ENCODE results near the gene SCAMP2. TPM values are rescaled to one million over a fixed set of nuclear protein-coding genes. Genes with fewer than 3 reads are reported as not detected.

The SCAMP2 gene
- total RNA-seq, 4 donors from 2014 or later, result 51.1 to 82.7 (median 64.4) TPM

DNA sequence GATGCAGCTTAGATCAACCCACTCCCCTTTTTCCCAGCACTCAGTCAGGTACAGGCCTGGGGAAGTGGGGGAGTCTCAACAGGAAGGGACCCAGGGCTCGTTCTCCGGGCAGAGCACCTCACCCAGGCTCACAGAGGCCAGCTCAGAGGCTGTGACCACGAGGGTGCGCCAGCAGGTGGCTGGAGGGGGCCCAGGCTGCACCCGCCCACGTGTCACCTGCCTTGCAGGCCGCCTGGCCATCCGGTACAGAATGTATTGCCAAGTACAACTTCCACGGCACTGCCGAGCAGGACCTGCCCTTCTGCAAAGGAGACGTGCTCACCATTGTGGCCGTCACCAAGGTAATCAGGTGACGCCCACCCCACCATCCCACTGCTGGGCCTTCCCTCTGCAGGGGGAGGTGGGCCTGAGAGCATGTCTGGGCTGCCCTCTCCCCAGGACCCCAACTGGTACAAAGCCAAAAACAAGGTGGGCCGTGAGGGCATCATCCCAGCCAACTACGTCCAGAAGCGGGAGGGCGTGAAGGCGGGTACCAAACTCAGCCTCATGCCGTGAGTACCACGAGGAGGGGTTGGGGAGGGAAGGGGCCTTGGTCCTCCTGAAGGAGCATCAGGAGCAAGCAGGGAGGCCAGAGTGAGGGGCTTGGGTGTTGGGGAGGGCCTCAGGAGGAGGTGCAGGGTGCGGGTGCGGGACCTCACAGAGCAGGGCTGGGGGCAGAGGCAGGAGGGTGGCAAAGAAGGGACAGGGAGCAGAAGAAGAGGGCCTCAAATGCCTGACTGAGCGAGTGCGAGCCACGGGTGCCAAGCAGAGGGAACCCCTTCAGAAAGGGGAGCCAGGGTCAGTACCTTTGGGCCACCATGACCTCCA, 74.5 kb downstream of the SCAMP2 start:
- TF ChIP-seq, protein P1, sequence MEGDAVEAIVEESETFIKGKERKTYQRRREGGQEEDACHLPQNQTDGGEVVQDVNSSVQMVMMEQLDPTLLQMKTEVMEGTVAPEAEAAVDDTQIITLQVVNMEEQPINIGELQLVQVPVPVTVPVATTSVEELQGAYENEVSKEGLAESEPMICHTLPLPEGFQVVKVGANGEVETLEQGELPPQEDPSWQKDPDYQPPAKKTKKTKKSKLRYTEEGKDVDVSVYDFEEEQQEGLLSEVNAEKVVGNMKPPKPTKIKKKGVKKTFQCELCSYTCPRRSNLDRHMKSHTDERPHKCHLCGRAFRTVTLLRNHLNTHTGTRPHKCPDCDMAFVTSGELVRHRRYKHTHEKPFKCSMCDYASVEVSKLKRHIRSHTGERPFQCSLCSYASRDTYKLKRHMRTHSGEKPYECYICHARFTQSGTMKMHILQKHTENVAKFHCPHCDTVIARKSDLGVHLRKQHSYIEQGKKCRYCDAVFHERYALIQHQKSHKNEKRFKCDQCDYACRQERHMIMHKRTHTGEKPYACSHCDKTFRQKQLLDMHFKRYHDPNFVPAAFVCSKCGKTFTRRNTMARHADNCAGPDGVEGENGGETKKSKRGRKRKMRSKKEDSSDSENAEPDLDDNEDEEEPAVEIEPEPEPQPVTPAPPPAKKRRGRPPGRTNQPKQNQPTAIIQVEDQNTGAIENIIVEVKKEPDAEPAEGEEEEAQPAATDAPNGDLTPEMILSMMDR (IDR thresholded peaks at IDR 0.05; ENCODE audit: low read depth), result no peak

DNA sequence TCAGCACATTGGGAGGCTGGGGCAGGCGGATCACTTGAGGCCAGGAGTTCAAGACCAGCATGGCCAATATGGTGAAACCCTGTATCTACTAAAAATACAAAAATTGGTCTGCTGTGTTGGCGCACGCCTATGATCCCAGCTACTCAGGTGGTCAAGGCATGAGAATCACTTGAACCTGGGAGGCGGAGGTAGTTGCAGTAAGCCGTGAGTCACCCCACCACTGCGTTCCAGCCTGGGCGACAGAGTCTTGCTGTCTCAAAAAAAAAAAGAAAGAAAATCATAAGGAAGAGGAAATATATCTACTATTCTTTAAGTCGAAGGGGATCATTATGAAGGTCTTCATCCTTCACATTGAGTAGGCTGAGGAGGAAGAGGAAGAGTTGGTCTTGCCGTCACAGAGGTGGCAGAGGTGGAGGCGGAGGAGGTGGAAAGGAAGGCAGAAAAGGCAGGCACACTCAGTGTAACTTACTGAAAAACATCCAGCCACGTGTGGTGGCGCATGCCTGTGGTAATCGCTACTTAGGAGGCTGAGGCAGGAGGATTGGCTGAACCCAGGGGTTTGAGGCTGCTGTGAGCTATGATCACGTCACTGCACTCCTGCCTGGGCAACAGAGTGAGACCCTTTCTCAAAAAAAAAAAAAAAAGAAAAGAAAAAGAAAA, 77.1 kb downstream of the SCAMP2 start:
- TF ChIP-seq, protein P1 (IDR thresholded peaks at IDR 0.05; ENCODE audit: low read depth), result no peak

DNA sequence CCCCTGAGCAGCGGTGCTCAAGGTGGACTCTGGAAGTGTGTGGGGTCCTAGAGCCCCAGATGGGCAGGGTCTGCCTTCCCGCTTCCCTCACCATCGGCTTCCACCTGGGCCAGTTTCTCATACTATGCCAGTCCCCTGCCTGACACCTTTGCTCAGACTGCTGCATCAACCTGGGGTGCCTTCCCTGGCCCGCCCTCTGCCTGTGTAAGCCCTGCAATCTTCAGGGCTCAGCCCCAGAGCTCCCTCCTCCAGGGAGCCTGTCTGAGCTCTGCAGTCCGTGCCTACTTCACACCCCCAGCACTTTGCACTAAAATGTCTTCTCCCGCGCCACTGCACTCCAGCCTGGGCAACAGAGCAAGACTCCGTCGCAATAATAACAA, 78.2 kb downstream of the SCAMP2 start:
- TF ChIP-seq, protein P1 (IDR thresholded peaks at IDR 0.05; ENCODE audit: low read depth), result no peak

DNA sequence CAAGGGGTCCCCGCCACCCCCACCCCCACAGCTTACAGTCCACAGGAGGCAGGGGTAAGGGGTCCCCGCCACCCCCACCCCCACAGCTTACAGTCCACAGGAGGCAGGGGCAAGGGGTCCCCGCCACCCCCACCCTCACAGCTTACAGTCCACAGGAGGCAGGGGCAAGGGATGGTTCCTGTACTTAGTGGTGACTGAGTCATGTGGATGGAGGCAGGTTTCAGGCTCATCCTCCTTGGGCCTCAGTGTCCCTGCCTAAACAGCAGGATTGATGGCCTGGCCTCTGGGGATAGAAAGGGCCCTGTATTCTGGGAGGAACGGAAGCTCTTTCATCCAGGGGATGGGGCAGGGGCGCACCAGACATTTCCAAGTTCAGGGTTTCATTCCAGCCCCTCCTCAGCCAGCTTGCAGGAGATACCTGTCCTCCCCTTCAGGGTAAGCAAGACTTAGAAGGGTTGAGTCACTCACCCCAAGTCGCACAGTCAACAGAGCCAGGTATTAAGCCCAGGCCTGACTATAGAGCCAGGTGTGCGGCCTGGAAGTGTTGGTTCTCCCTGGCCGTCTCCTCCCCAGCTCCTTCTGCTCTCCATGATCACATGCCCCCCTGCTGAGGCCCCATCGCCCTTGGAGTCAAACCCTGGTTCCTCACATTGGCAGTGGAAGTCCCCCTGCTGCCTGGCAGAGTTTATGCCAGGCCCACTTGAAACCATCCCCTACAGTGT, 78.8 kb downstream of the SCAMP2 start:
- TF ChIP-seq, protein P1 (IDR thresholded peaks at IDR 0.05; ENCODE audit: low read depth), result no peak

Small RNA genes lying within 50 kb of the gene (small RNA-seq; reads per million reads assigned to genes)
- gene CPLX3 (not detected), gene MIR6882 (not detected)

Other genes with a start within 250 kb of the SCAMP2 start
- gene EDC3, start 177.3 kb downstream of the SCAMP2 start, total RNA-seq, result 10 to 100 TPM; 10.5 to 20.4 (median 15.0) TPM
- gene CYP1A1, start 147.8 kb downstream of the SCAMP2 start, total RNA-seq, result 1 to 10 TPM; 1.1 to 9.0 (median 4.2) TPM
- not detected for gene CYP1A2, start 124.5 kb downstream of the SCAMP2 start, total RNA-seq
- gene CSK, start 91.3 kb downstream of the SCAMP2 start, total RNA-seq, result 10 to 100 TPM; 17.1 to 25.2 (median 21.9) TPM
- not detected for gene LMAN1L, start 60.5 kb downstream of the SCAMP2 start, total RNA-seq
- gene CPLX3, start 46.7 kb downstream of the SCAMP2 start, total RNA-seq, result not detected
- gene ULK3, start 30.2 kb downstream of the SCAMP2 start, total RNA-seq, result 10 to 100 TPM; 23.8 to 29.8 (median 28.7) TPM
- 10 to 100 TPM; 20.2 to 39.9 (median 31.9) TPM for gene MPI, start 16.7 kb upstream of the SCAMP2 start, total RNA-seq
- gene FAM219B, start 33.5 kb upstream of the SCAMP2 start, total RNA-seq, result 100 to 1,000 TPM in 1 of 4 donors, 10 to 100 TPM in 3; 53.3 to 102 (median 65.2) TPM
- 100 to 1,000 TPM in 1 of 4 donors, 10 to 100 TPM in 3; 72.4 to 108 (median 97.1) TPM for gene COX5A, start 64.7 kb upstream of the SCAMP2 start, total RNA-seq
- 10 to 100 TPM in 2 of 4 donors, 1 to 10 TPM in 2; 3.3 to 12.4 (median 8.6) TPM for gene RPP25, start 83.4 kb upstream of the SCAMP2 start, total RNA-seq
- 1 to 10 TPM; 1.3 to 4.1 (median 2.6) TPM for gene SCAMP5, start 122.2 kb upstream of the SCAMP2 start, total RNA-seq
- gene PPCDC, start 150.2 kb upstream of the SCAMP2 start, total RNA-seq, result 10 to 100 TPM; 10.5 to 20.2 (median 14.5) TPM

All from subcutaneous adipose tissue (tissue), 4 donors.